Right lobe of liver (tissue), 6 donors: ENCODE data around the gene CD8A. TPM values are rescaled to one million over a fixed set of nuclear protein-coding genes. Genes with fewer than 3 reads are reported as not detected.
A peak's percentile ranks its signal among the peaks of the same experiment; 100 is the strongest.

Source experiments
- ATAC-seq, 4 donors: fragments of 200-7000 bp; cut with Tn5 transposase; one replicate each; pipeline ENCODE4 v1.9.1; 2020; ENCODE audit warnings: mild to moderate bottlenecking in 4 of 4, moderate library complexity in 4 of 4
- DNase-seq, 3 donors: peaks; one replicate each; pipeline ENCODE4 v3.0.0-alpha.2; 2020
- H3K27ac ChIP-seq, 3 donors: fragments of 200-600 bp; one replicate each; pipeline ENCODE4 v1.8.0; 2022
- H3K27me3 ChIP-seq, 2 donors: fragments of 200-600 bp; one replicate each; pipeline ENCODE4 v1.8.0; 2022
- H3K36me3 ChIP-seq, 4 donors: fragments of 200-600 bp; sonication (generic) in 1 of 4; one replicate each; pipeline versions ENCODE4 v1.5.1 to v1.8.0; 2017 to 2022; ENCODE audit warnings: control low read depth in 1 of 4
- H3K4me1 ChIP-seq, 4 donors: fragments of 200-600 bp; sonication (generic) in 1 of 4; one replicate each; pipeline versions ENCODE4 v1.5.1 to v1.8.0; 2017 to 2022; ENCODE audit warnings: control low read depth in 1 of 4
- H3K4me3 ChIP-seq, 3 donors: fragments of 200-600 bp; one replicate each; pipeline ENCODE4 v1.8.0; 2022
- H3K9me3 ChIP-seq, 4 donors: fragments of 200-600 bp; sonication (generic) in 1 of 4; one replicate each; pipeline versions ENCODE4 v1.5.1 to v1.8.0; 2017 to 2022; ENCODE audit warnings: control low read depth in 1 of 4
- POLR2A ChIP-seq: fragments of 450-650 bp; IDR thresholded peaks from one replicate; pipeline ENCODE4 v1.6.1; 2017; ENCODE audit warnings: antibody characterized with exemption, mild to moderate bottlenecking
- WGBS: methylation state at CpG from one replicate; pipeline ENCODE4 v1.1.6; 2018; ENCODE audit warnings: low coverage, low lambda C conversion rate; ENCODE audit not compliant: insufficient coverage; ENCODE audit errors: missing lambda C conversion rate; 5-methylcytosine and 5-hydroxymethylcytosine counted together
- intact Hi-C, 2 donors: fragments of 100-400 bp; cut with DNase I; formaldehyde crosslinking; loops; one replicate each; pipeline versions ENCODE4 v1.11.2 to v1.14.1; 2022
- total RNA-seq, 6 experiments: library from RNA; depleted of rRNA in 2 of 6; stranded (reverse); fragments of >200 nt in 2 of 6; fragmentation: NEBNext Ultra II Directional in 3 of 6; extraction: Animal tissue kit (Norgen Biotek cat#: 25700) in 3 of 6; gene quantifications; one replicate each; pipeline versions ENCODE4 v1.1.0 to v1.2.4, GENCODE V29; 2016 to 2023
- TF ChIP-seq, protein P1 (sequence below), 4 donors: fragments of 200-600 bp in 3 of 4; fragments of 450-650 bp in 1 of 4; IDR thresholded peaks; one replicate each; pipeline versions ENCODE4 v1.5.1 to v1.8.0; 2016 to 2022; ENCODE audit warnings: antibody characterized with exemption in 4 of 4, mild to moderate bottlenecking in 2 of 4
- donor health status: DM: no; HTN: yes; CAD: no.
- donor health status: DM: no; HTN: no; CAD: no.
- donor health status: DM: no; HTN: no; CAD: no.
- donor health status: DM: no; HTN: yes; CAD: no.
- donor health status: DM: no; HTN: yes; CAD: no.

The CD8A gene
- total RNA-seq, 6 experiments from 2014 or later = 0.26 to 1.1 (median 0.61) TPM

DNA sequence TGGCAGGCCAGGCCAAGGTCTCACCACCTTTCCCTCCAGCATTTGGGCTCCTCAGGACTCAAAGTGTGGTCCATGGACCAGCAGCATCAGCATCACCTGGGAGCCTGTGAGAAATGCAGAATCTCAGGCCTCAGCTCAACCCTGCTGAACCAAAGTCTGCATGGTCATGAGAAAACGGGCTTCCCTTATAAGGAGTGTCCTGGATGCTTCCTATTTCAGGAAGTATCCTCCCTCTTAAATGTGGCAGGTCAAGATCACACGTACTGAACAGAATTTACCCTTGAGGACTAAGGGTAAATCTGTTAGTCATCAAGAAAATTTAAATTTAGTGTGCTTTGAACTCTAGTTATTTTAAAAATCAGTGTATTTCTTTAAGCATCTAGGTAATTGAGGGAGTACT, 11.8 kb downstream of the CD8A start:
- intact Hi-C loops = no loop called here
- peak in 3 of 4 donors; percentile 28 to 47 (median 42) for ATAC-seq
- Histone ChIP-seq H3K9me3 (no peaks in the 10 kb centered on the region), H3K4me3 (no peak overlapping the region), H3K36me3 (peaks cover 0 to 14% (median 0%) of the 10 kb centered on the region in 4 donors), H3K4me1 (no peaks in the 10 kb centered on the region), H3K27me3 (no peaks in the 10 kb centered on the region), H3K27ac (no peak overlapping the region)
- WGBS = 60% methylated on average over 2 of the region's 2 CpGs
- DNase-seq = no peak
- TF ChIP-seq POLR2A = no peak
- TF ChIP-seq, protein P1, sequence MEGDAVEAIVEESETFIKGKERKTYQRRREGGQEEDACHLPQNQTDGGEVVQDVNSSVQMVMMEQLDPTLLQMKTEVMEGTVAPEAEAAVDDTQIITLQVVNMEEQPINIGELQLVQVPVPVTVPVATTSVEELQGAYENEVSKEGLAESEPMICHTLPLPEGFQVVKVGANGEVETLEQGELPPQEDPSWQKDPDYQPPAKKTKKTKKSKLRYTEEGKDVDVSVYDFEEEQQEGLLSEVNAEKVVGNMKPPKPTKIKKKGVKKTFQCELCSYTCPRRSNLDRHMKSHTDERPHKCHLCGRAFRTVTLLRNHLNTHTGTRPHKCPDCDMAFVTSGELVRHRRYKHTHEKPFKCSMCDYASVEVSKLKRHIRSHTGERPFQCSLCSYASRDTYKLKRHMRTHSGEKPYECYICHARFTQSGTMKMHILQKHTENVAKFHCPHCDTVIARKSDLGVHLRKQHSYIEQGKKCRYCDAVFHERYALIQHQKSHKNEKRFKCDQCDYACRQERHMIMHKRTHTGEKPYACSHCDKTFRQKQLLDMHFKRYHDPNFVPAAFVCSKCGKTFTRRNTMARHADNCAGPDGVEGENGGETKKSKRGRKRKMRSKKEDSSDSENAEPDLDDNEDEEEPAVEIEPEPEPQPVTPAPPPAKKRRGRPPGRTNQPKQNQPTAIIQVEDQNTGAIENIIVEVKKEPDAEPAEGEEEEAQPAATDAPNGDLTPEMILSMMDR (IDR thresholded peaks at IDR 0.05) = no peak

DNA sequence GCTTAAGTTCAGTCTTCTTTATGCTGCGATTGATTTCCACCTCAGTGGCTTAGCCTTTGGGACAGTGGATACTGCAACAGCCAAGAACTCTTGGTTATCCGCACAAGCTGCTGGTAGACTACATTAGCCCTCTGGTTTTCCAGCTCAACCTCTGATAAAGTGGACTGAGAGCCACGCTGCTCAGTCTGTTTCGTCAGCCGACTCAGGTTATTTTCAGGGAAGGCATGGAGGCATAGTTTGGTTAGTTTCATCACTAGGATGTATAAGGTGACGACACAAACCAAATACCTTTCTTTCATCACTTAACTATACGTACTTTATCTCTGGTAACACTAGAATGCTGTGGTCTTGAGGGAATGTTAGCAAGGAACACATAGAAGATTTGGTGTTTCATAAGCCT, 14.2 kb downstream of the CD8A start:
- WGBS = over 99% methylated on average over 7 of the region's 7 CpGs

DNA sequence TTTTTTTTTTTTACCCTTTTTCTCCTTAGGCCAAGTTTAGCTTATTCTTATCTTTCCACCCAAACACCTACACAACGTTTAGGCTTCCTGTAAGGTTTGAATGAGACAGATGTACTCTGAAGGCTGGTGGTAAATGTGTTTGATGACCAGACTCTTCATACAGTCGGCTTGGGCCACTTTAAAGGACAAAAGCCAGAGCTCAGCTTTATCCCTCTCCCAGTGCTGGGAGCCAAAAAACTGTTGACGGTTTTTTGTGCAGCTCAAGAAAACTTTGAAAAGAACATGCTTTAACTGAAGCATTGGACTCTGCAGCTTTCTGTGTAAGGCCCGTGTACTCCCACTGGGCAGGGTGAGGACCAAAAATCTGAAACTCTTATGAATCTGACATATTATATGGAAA, 15.4 kb downstream of the CD8A start:
- no peak overlapping the region for H3K27ac ChIP-seq
- H3K27me3 ChIP-seq = no peaks in the 10 kb centered on the region
- no peak overlapping the region for H3K4me3 ChIP-seq
- H3K9me3 ChIP-seq = no peaks in the 10 kb centered on the region
- intact Hi-C loops = no loop called here
- no peaks in the 10 kb centered on the region for H3K4me1 ChIP-seq
- DNase-seq (no peak), ATAC-seq (no peak)
- TF ChIP-seq, protein P1 (IDR thresholded peaks at IDR 0.05) = no peak
- no peak for TF ChIP-seq POLR2A
- 58% methylated on average over 4 of the region's 4 CpGs for WGBS
- H3K36me3 ChIP-seq = peaks cover 0 to 50% (median 6%) of the 10 kb centered on the region in 4 donors

More for the DNA sequence above, 14.2 kb downstream of the CD8A start:
- peaks cover 0 to 38% (median under 1%) of the 10 kb centered on the region in 4 donors for H3K36me3 ChIP-seq
- H3K27ac ChIP-seq = no peak overlapping the region
- TF ChIP-seq POLR2A = no peak
- TF ChIP-seq, protein P1 (IDR thresholded peaks at IDR 0.05) = no peak
- intact Hi-C loops = no loop called here
- no peak overlapping the region for H3K4me3 ChIP-seq
- ATAC-seq (no peak), DNase-seq (no peak)
- H3K9me3 ChIP-seq = no peaks in the 10 kb centered on the region
- H3K27me3 ChIP-seq = no peaks in the 10 kb centered on the region
- H3K4me1 ChIP-seq = no peaks in the 10 kb centered on the region

DNA sequence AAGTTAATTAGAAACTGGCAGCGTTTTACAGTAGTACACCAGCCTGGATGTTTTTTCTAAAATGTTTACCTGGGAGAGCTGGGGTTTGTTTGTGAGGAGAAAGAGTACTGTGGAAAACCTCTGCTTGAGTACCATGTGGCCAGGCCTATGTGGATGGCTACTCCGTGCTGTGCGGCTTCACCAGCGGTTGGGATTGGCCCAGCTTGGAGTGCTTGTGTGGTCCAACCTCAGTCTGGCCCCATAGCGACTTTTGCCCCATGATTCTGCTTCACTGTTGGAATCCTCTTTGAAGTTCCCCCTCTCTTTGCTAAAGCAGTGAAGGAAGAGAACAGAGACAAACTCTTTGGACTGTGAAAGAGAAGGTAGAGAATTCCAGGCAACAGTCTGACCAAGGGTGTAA, 15.9 kb downstream of the CD8A start:
- intact Hi-C loops = no loop called here
- DNase-seq = no peak
- H3K27me3 ChIP-seq = no peaks in the 10 kb centered on the region
- 60% methylated on average over 3 of the region's 5 CpGs for WGBS
- no peak overlapping the region for H3K4me3 ChIP-seq
- ATAC-seq = no peak
- H3K4me1 ChIP-seq = no peaks in the 10 kb centered on the region
- no peaks in the 10 kb centered on the region for H3K9me3 ChIP-seq
- H3K36me3 ChIP-seq = peaks cover 0 to 55% (median 8%) of the 10 kb centered on the region in 4 donors
- TF ChIP-seq POLR2A = no peak
- TF ChIP-seq, protein P1 (IDR thresholded peaks at IDR 0.05) = no peak
- H3K27ac ChIP-seq = no peak overlapping the region

DNA sequence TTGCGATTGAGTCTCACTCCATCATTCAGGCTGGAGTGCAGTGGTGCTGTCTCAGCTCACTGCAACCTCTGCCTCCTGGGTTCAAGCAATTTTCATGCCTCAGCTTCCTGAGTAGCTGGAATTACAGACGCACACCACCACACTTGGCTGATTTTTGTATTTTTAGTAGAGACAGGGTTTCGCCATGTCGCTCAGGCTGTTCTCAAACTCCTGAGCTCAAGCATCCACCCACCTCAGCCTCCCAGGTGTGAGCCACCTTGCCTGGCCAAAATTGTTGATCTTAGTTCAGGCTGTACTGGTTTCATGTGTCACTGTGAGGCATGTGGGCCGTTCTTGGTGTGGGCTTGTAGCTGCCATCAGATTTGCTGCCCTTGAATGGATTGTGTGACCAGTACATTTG, 18.1 kb downstream of the CD8A start:
- TF ChIP-seq POLR2A = no peak
- TF ChIP-seq, protein P1 (IDR thresholded peaks at IDR 0.05) = no peak
- 78% methylated on average over 4 of the region's 5 CpGs for WGBS
- H3K4me3 ChIP-seq = no peak overlapping the region
- peaks cover 0 to 75% (median 9%) of the 10 kb centered on the region in 4 donors for H3K36me3 ChIP-seq
- H3K27ac ChIP-seq = no peak overlapping the region
- intact Hi-C loops = no loop called here
- no peaks in the 10 kb centered on the region for H3K27me3 ChIP-seq
- ATAC-seq = no peak
- no peaks in the 10 kb centered on the region for H3K4me1 ChIP-seq
- no peaks in the 10 kb centered on the region for H3K9me3 ChIP-seq
- DNase-seq = no peak
